Natural killer cell (primary cell): ENCODE data around the gene TXLNA. TPM values are rescaled to one million over a fixed set of nuclear protein-coding genes. Genes with fewer than 3 reads are reported as not detected.

ENCODE experiments used
- ATAC-seq, 3 donors: fragments of 150-1000 bp in 2 of 3; fragments of 200-7000 bp in 1 of 3; cut with Tn5 transposase; 1 replicate in 1 of 3; 2 replicates in 2 of 3; pipeline ENCODE4 v1.10.0; 2021; ENCODE audit warnings: mild to moderate bottlenecking in 2 of 3, moderate library complexity in 2 of 3
- DNase-seq, 2 donors: peaks; one replicate each; pipeline versions ENCODE4 v3.0.0 to v3.0.0-alpha.2; 2013 to 2021; ENCODE audit warnings: mixed read lengths in 1 of 2
- H3K27ac ChIP-seq: one replicate; pipeline ENCODE4 v1.5.1; 2013; ENCODE audit warnings: mild to moderate bottlenecking, low read length
- H3K27me3 ChIP-seq: one replicate; pipeline ENCODE4 v1.6.1; 2013; ENCODE audit warnings: low read length; ENCODE audit not compliant: control insufficient read depth, insufficient read depth
- H3K36me3 ChIP-seq: one replicate; pipeline ENCODE4 v1.6.1; 2013; ENCODE audit warnings: low read length; ENCODE audit not compliant: control insufficient read depth, insufficient read depth
- H3K4me1 ChIP-seq: one replicate; pipeline ENCODE4 v1.6.1; 2013; ENCODE audit warnings: low read length; ENCODE audit not compliant: control insufficient read depth, insufficient read depth
- H3K4me3 ChIP-seq: one replicate; pipeline ENCODE4 v1.5.1; 2013; ENCODE audit warnings: low read length
- H3K9me3 ChIP-seq: one replicate; pipeline ENCODE4 v1.6.1; 2013; ENCODE audit warnings: low read length; ENCODE audit not compliant: control insufficient read depth, insufficient read depth
- H3K27ac Mint-ChIP-seq, 2 donors: one replicate each; pipeline ENCODE4 v1.8.0; 2022; ENCODE audit warnings: mild to moderate bottlenecking in 2 of 2, mixed read lengths in 2 of 2, moderate library complexity in 1 of 2
- H3K27me3 Mint-ChIP-seq, 2 donors: one replicate each; pipeline ENCODE4 v1.8.0; 2022; ENCODE audit warnings: low read depth in 2 of 2, mixed read lengths in 2 of 2
- H3K36me3 Mint-ChIP-seq: one replicate; pipeline ENCODE4 v1.8.0; 2022; ENCODE audit warnings: mixed read lengths
- H3K4me1 Mint-ChIP-seq, 2 donors: one replicate each; pipeline ENCODE4 v1.8.0; 2022; ENCODE audit warnings: mixed read lengths in 2 of 2
- H3K4me3 Mint-ChIP-seq: one replicate; pipeline ENCODE4 v1.8.0; 2022; ENCODE audit warnings: mild to moderate bottlenecking, moderate library complexity, mixed read lengths
- H3K9me3 Mint-ChIP-seq, 2 donors: one replicate each; pipeline ENCODE4 v1.8.0; 2022; ENCODE audit warnings: mixed read lengths in 2 of 2
- WGBS: methylation state at CpG from one replicate; pipeline ENCODE4 v1.1.7; 2013; ENCODE audit warnings: missing lambda C conversion rate; ENCODE audit not compliant: insufficient coverage; 5-methylcytosine and 5-hydroxymethylcytosine counted together
- intact Hi-C: fragments of 100-400 bp; cut with micrococcal nuclease; formaldehyde crosslinking; loops from one replicate; pipeline ENCODE4 v1.14.2; 2022
- total RNA-seq, 4 donors: library from RNA; stranded (reverse); fragments of 120-200 nt in 1 of 4; gene quantifications; one replicate each; pipeline versions ENCODE4 v1.2.3 to v1.2.4, GENCODE V29; 2013 to 2022
- TF ChIP-seq, protein P1 (sequence below): fragments of 200-600 bp; IDR thresholded peaks from one replicate; pipeline ENCODE4 v1.8.0; 2022; ENCODE audit warnings: antibody characterized with exemption

TXLNA gene
- total RNA-seq, 3 donors from 2014 or later (not counting 1 experiment from before 2014, with no cell fraction given): 26.0 to 36.0 (median 33.3) TPM

DNA sequence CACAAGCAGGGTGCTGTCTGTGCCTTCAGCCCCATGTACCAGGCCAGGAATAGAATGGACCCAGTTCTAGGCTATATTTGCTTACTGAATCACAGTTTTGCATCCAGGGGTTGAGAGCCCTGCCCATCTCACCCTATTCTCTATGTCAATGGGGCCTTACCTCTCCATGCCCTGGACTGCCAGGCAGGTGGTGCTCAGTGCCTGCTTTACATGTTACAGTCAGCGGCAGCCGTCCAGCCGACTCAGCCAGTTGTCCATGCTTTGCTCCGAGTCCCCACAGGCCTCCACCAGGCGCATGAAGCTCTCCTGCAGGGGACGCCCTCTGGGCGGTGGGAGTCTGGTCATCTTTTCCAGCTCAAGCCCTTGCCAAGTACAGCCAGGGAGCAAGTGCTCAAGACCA, 55.3 kb downstream of the TXLNA start:
- DNase-seq (no peak), ATAC-seq (no peak)
- H3K27ac Mint-ChIP-seq: no peak overlapping the region
- H3K9me3 ChIP-seq: no peaks in the 10 kb centered on the region
- no peaks in the 10 kb centered on the region for H3K27me3 ChIP-seq
- TF ChIP-seq, protein P1, sequence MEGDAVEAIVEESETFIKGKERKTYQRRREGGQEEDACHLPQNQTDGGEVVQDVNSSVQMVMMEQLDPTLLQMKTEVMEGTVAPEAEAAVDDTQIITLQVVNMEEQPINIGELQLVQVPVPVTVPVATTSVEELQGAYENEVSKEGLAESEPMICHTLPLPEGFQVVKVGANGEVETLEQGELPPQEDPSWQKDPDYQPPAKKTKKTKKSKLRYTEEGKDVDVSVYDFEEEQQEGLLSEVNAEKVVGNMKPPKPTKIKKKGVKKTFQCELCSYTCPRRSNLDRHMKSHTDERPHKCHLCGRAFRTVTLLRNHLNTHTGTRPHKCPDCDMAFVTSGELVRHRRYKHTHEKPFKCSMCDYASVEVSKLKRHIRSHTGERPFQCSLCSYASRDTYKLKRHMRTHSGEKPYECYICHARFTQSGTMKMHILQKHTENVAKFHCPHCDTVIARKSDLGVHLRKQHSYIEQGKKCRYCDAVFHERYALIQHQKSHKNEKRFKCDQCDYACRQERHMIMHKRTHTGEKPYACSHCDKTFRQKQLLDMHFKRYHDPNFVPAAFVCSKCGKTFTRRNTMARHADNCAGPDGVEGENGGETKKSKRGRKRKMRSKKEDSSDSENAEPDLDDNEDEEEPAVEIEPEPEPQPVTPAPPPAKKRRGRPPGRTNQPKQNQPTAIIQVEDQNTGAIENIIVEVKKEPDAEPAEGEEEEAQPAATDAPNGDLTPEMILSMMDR: no peak
- peaks cover 2% of the 10 kb centered on the region for H3K4me1 ChIP-seq
- H3K4me3 Mint-ChIP-seq: no peak overlapping the region
- peaks cover 14% of the 10 kb centered on the region for H3K36me3 ChIP-seq
- H3K27ac ChIP-seq: no peak overlapping the region
- intact Hi-C loops: no loop called here
- H3K27me3 Mint-ChIP-seq: no peaks in the 10 kb centered on the region
- no peak overlapping the region for H3K4me3 ChIP-seq
- WGBS: 94% methylated on average over 7 of the region's 7 CpGs
- H3K36me3 Mint-ChIP-seq: no peaks in the 10 kb centered on the region
- no peaks in the 10 kb centered on the region for H3K4me1 Mint-ChIP-seq
- H3K9me3 Mint-ChIP-seq: no peaks in the 10 kb centered on the region

DNA sequence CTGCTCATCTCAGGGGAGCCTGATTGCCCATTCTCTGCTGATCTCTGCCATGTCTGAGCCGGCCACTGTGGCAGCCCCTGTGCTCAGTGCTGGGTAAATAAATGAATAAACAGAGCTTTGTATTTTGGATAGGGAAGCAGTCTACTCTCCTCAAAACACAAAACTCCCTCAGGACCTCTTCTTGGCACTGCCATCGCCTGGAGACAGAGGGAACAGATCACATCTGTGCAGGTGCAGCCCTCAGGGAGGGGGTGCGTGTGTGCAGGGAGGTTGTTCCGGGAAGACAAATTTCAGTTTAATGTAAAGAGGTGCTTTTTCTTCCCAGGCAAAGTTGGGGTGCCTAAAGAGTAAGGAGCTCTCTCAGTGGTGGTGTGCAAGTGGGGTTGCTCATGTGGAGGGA, 59.9 kb downstream of the TXLNA start:
- TF ChIP-seq, protein P1: no peak
- Mint-ChIP-seq H3K36me3 (no peaks in the 10 kb centered on the region), H3K4me1 (peaks cover 0 to 25% of the 10 kb centered on the region in 2 donors), H3K4me3 (peak overlapping the region; percentile 89), H3K27ac (no peak overlapping the region), H3K9me3 (no peaks in the 10 kb centered on the region), H3K27me3 (no peaks in the 10 kb centered on the region)
- Histone ChIP-seq H3K36me3 (no peaks in the 10 kb centered on the region), H3K4me3 (no peak overlapping the region), H3K27me3 (no peaks in the 10 kb centered on the region), H3K4me1 (peaks cover 26% of the 10 kb centered on the region), H3K27ac (no peak overlapping the region), H3K9me3 (no peaks in the 10 kb centered on the region)
- intact Hi-C loops: no loop called here
- WGBS: 87% methylated on average over 4 of the region's 4 CpGs
- DNase-seq: no peak
- no peak for ATAC-seq

DNA sequence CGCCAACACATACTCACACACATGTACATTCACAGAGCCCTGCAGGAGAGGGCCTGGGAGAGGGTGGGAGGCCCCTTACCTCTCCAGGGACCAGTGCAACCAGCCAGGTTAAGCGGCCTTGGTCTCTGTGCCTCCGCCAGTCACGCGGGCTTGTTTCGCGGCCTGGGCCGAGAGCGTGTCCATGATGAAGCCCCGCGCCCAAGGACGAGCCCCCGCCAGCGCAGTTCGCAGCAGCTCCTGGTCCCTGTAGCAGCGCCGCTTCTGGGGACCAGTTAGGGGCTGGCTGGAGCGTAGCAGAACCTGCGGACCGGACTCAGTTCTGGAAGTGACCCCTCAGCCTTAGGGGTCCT, 60.3 kb downstream of the TXLNA start:
- peaks cover 0 to 25% of the 10 kb centered on the region in 2 donors for H3K4me1 Mint-ChIP-seq
- H3K9me3 Mint-ChIP-seq: no peaks in the 10 kb centered on the region
- Histone ChIP-seq H3K27ac (no peak overlapping the region), H3K9me3 (no peaks in the 10 kb centered on the region), H3K4me1 (peaks cover 26% of the 10 kb centered on the region), H3K4me3 (no peak overlapping the region), H3K36me3 (no peaks in the 10 kb centered on the region), H3K27me3 (no peaks in the 10 kb centered on the region)
- peak overlapping the region in 1 of 2 donors; percentile 85 for H3K27ac Mint-ChIP-seq
- TF ChIP-seq, protein P1: no peak
- H3K4me3 Mint-ChIP-seq: peak overlapping the region; percentile 89
- ATAC-seq (no peak), DNase-seq (no peak)
- intact Hi-C loops: no loop called here
- H3K27me3 Mint-ChIP-seq: no peaks in the 10 kb centered on the region
- 96% methylated on average over 19 of the region's 20 CpGs for WGBS
- H3K36me3 Mint-ChIP-seq: no peaks in the 10 kb centered on the region
